Esophagus squamous epithelium (tissue), 5 donors: ENCODE data around the gene LRRC28. TPM values are rescaled to one million over a fixed set of nuclear protein-coding genes. Genes with fewer than 3 reads are reported as not detected.

Experiments used
- DNase-seq: peaks from one replicate; lab custom pipeline; 2025; lab: John Stamatoyannopoulos, UW
- H3K27ac ChIP-seq, 4 donors: fragments of 200-600 bp; sonication (generic); one replicate each; pipeline ENCODE4 v1.5.1; 2016 to 2019; ENCODE audit warnings: mild to moderate bottlenecking in 1 of 4
- H3K27me3 ChIP-seq, 4 donors: fragments of 200-600 bp; sonication (generic); 1 replicate in 3 of 4; 2 replicates in 1 of 4; pipeline versions ENCODE4 v1.5.1 to v1.6.0; 2017 to 2021; ENCODE audit warnings: antibody characterized with exemption in 1 of 4
- H3K36me3 ChIP-seq, 3 donors: fragments of 200-600 bp; sonication (generic); one replicate each; pipeline ENCODE4 v1.5.1; 2016 to 2019
- H3K4me1 ChIP-seq, 3 donors: fragments of 200-600 bp; sonication (generic); one replicate each; pipeline ENCODE4 v1.5.1; 2017 to 2019
- H3K4me3 ChIP-seq, 4 donors: fragments of 200-600 bp; sonication (generic); 1 replicate in 3 of 4; 2 replicates in 1 of 4; pipeline ENCODE4 v1.5.1; 2016 to 2019; ENCODE audit warnings: mild to moderate bottlenecking in 2 of 4, moderate library complexity in 1 of 4
- H3K9me3 ChIP-seq, 3 donors: fragments of 200-600 bp; sonication (generic); one replicate each; pipeline ENCODE4 v1.5.1; 2016 to 2019
- CTCF ChIP-seq, 6 experiments: fragments of 450-650 bp in 4 of 6; fragments of 200-600 bp in 2 of 6; sonication (generic) in 2 of 6; IDR thresholded peaks; one replicate each; pipeline ENCODE4 v1.5.1; 2016 to 2019; ENCODE audit warnings: antibody characterized with exemption in 6 of 6, mild to moderate bottlenecking in 4 of 6, moderate library complexity in 4 of 6
- POLR2A ChIP-seq, 4 donors: fragments of 450-650 bp; IDR thresholded peaks; one replicate each; pipeline ENCODE4 v1.6.1; 2017; ENCODE audit warnings: antibody characterized with exemption in 4 of 4, mild to moderate bottlenecking in 4 of 4, moderate library complexity in 3 of 4
- WGBS, 2 donors: methylation state at CpG; one replicate each; pipeline ENCODE4 v1.1.5; 2018; 5-methylcytosine and 5-hydroxymethylcytosine counted together
- intact Hi-C: fragments of 100-400 bp; cut with DNase I; formaldehyde crosslinking; loops from one replicate; pipeline ENCODE4 v1.15.0; 2022
- total RNA-seq, 4 donors: library from RNA; depleted of rRNA; stranded (reverse); fragments of >200 nt; gene quantifications; one replicate each; pipeline ENCODE4 v1.1.0, GENCODE V29; 2016
- donor health status: DM: yes; HTN: yes; CAD: no.

LRRC28 gene
- total RNA-seq, 4 donors from 2014 or later = 31.7 to 41.7 (median 34.6) TPM

- Histone ChIP-seq H3K27ac (peak overlapping the region; percentile 16 to 73 (median 62)), H3K27me3 (no peaks in the 10 kb centered on the region), H3K4me3 (no peak overlapping the region), H3K36me3 (peaks cover 0 to 42% (median 0%) of the 10 kb centered on the region in 3 donors), H3K4me1 (no peaks in the 10 kb centered on the region), H3K9me3 (no peaks in the 10 kb centered on the region)
- WGBS, 2 donors = 74 to 90% methylated on average over 4 of the region's 4 CpGs
- DNase-seq = no peak
- TF ChIP-seq POLR2A (IDR thresholded peaks at IDR 0.05) (no peak), CTCF (IDR thresholded peaks at IDR 0.05) (no peak)
- intact Hi-C loops = loop anchor here (5.0 kb wide), 1 partner anchor 110 kb away; no protein-coding TSS in a partner anchor
These were observed 39.4 kb upstream of the LRRC28 start for GRCh38 chr15:99211926-99212325.

GRCh38 chr15:99212406-99212805 lies 38.9 kb upstream of the LRRC28 start:
- no peaks in the 10 kb centered on the region for H3K27me3 ChIP-seq
- WGBS, 2 donors = 77 to 85% methylated on average over 7 of the region's 7 CpGs
- peak overlapping the region in 3 of 4 donors; percentile 57 to 73 (median 66) for H3K27ac ChIP-seq
- no peaks in the 10 kb centered on the region for H3K4me1 ChIP-seq
- no peak for TF ChIP-seq CTCF (IDR thresholded peaks at IDR 0.05)
- no peak for TF ChIP-seq POLR2A (IDR thresholded peaks at IDR 0.05)
- no peak overlapping the region for H3K4me3 ChIP-seq
- peaks cover 0 to 46% (median 0%) of the 10 kb centered on the region in 3 donors for H3K36me3 ChIP-seq
- intact Hi-C loops = loop anchor here (5.0 kb wide), 1 partner anchor 110 kb away; no protein-coding TSS in a partner anchor
- DNase-seq = no peak
- no peaks in the 10 kb centered on the region for H3K9me3 ChIP-seq

GRCh38 chr15:99213187-99213811 lies 38.0 kb upstream of the LRRC28 start:
- Histone ChIP-seq H3K27ac (peak overlapping the region in 2 of 4 donors; percentile 66 to 73), H3K9me3 (no peaks in the 10 kb centered on the region), H3K4me1 (no peaks in the 10 kb centered on the region), H3K36me3 (peaks cover 0 to 54% (median 2%) of the 10 kb centered on the region in 3 donors), H3K27me3 (no peaks in the 10 kb centered on the region), H3K4me3 (no peak overlapping the region)
- no peak for DNase-seq
- WGBS, 2 donors = 0 to 4% methylated on average over 1 of the region's 1 CpG
- peak; percentile 33 to 89 (median 84) for TF ChIP-seq CTCF (IDR thresholded peaks at IDR 0.05)
- TF ChIP-seq POLR2A (IDR thresholded peaks at IDR 0.05) = no peak
- intact Hi-C loops = loop anchor here (5.0 kb wide), 1 partner anchor 111 kb away; no protein-coding TSS in a partner anchor

GRCh38 chr15:99224372-99225214 lies 26.7 kb upstream of the LRRC28 start:
- H3K4me3 ChIP-seq = no peak overlapping the region
- H3K27me3 ChIP-seq = no peaks in the 10 kb centered on the region
- H3K27ac ChIP-seq = no peak overlapping the region
- no peaks in the 10 kb centered on the region for H3K9me3 ChIP-seq
- peaks cover 0 to 89% (median 13%) of the 10 kb centered on the region in 3 donors for H3K36me3 ChIP-seq
- TF ChIP-seq POLR2A (IDR thresholded peaks at IDR 0.05) (no peak), CTCF (IDR thresholded peaks at IDR 0.05) (no peak)
- DNase-seq = no peak
- WGBS, 2 donors = 93 to 94% methylated on average over 6 of the region's 6 CpGs
- intact Hi-C loops = no loop called here
- no peaks in the 10 kb centered on the region for H3K4me1 ChIP-seq

GRCh38 chr15:99226802-99227201 lies 24.5 kb upstream of the LRRC28 start:
- Histone ChIP-seq H3K27ac (no peak overlapping the region), H3K9me3 (no peaks in the 10 kb centered on the region), H3K36me3 (peaks cover 0 to 67% (median 7%) of the 10 kb centered on the region in 3 donors), H3K4me1 (no peaks in the 10 kb centered on the region), H3K27me3 (no peaks in the 10 kb centered on the region), H3K4me3 (no peak overlapping the region)
- WGBS, 2 donors = 37 to 78% methylated on average over 3 of the region's 3 CpGs
- intact Hi-C loops = no loop called here
- TF ChIP-seq CTCF (IDR thresholded peaks at IDR 0.05) = no peak
- TF ChIP-seq POLR2A (IDR thresholded peaks at IDR 0.05) = no peak
- DNase-seq = no peak
